Hematopoietic multipotent progenitor cell treated with erythropoietin and hydrocortisone succinate and interleukin-3 and kit ligand, for 6 days (in vitro differentiated cells): ENCODE measurements around the gene MAML1.
"Not testable (repeated sequence)": the region's sequence is repeated elsewhere in the genome, so short reads cannot be mapped to it uniquely, and the experiment has no call there.

Source experiments
- DNase-seq: peaks from one replicate; pipeline ENCODE4 v3.0.0-alpha.2; 2015

The MAML1 gene, protein sequence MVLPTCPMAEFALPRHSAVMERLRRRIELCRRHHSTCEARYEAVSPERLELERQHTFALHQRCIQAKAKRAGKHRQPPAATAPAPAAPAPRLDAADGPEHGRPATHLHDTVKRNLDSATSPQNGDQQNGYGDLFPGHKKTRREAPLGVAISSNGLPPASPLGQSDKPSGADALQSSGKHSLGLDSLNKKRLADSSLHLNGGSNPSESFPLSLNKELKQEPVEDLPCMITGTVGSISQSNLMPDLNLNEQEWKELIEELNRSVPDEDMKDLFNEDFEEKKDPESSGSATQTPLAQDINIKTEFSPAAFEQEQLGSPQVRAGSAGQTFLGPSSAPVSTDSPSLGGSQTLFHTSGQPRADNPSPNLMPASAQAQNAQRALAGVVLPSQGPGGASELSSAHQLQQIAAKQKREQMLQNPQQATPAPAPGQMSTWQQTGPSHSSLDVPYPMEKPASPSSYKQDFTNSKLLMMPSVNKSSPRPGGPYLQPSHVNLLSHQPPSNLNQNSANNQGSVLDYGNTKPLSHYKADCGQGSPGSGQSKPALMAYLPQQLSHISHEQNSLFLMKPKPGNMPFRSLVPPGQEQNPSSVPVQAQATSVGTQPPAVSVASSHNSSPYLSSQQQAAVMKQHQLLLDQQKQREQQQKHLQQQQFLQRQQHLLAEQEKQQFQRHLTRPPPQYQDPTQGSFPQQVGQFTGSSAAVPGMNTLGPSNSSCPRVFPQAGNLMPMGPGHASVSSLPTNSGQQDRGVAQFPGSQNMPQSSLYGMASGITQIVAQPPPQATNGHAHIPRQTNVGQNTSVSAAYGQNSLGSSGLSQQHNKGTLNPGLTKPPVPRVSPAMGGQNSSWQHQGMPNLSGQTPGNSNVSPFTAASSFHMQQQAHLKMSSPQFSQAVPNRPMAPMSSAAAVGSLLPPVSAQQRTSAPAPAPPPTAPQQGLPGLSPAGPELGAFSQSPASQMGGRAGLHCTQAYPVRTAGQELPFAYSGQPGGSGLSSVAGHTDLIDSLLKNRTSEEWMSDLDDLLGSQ

DNA sequence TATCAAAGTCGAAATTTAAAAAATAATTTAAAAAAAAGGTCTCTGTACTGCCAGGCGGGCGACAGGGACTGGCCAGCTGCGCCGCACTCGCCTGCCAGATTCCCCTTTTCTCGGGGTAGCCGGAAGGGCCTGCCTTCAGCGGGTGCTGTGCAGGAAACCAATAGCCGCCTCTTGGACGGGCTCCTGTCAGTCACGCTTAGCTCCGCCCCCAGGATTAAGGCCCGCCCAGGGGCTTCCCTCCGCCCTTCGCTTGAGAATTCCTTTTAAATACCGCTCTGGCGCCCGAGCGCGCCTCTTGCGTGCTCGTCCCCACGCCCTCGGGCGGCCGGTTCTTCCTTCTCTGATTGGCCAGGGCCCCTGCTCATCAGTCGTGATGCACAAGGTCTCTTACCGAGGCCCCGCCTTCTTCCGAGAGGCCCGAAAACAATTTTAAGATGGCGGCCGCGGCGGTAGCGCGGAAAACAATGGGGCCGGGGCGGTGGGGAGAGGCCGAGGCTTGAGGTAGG lies at the start of gene MAML1:
MAML1 (plus strand) TSS at position 411 of the 506 bp plus-strand sequence. CDS start 291 bp downstream, outside the sequence.
- peak; percentile 100 for DNase-seq

DNA sequence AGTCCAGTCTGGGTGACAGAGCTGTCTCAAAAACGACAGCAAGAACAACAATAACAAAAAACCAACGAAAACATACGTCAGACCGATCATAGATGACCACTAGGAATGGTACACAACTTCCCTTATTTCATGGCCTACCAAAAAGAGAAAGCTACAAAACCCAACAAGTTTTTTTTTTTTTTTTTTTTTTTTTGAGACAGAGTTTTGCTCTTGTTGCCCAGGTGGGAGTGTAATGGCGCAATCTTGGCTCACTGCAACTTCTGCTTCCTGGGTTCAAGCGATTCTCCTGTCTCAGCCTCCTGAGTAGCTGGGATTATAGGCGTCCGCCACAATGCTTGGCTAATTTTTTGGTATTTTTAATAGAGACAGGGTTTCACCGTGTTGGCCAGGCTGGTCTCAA lies 43.4 kb upstream of the MAML1 start:
- not testable (repeated sequence) for DNase-seq

DNA sequence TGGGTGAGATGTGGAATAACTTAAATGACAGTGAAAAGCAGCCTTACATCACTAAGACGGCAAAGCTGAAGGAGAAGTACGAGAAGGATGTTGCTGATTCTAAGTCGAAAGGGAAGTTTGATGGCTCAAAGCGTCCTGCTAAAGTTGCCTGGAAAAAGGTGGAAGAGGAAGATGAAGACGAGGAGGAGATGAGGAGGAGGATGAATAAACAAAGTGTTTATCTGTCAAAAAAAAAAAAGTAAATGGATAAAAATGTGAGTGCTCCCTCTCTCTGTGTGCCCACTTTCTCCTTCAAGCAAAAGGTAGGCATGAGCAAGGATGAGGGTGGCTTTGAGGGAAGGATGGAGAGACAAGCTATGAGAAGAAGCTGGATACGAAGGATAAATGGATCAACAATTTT lies 38.1 kb upstream of the MAML1 start:
- DNase-seq = no peak

DNA sequence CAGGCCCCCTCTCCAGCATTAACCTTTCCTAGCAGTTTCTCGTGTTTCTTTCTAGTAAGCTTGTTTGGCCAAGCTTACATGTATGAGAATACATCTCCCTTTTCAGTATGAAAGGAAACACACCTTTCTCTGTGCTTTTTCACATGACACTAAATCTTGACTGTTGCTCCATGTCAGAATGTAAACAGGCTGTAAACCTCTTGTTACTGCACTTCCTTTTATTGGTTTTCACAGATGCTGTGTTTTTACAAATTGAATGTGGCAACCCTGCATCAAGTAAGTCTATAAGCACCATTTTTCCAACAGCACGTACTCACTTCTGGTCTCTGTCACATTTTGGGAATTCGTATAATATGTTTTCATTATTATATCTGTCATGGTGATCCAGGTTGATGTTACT lies 36.0 kb upstream of the MAML1 start:
- peak; percentile 40 for DNase-seq

GRCh38 chr5:179697108-179697507 lies 35.5 kb upstream of the MAML1 start:
- DNase-seq = no peak

DNA sequence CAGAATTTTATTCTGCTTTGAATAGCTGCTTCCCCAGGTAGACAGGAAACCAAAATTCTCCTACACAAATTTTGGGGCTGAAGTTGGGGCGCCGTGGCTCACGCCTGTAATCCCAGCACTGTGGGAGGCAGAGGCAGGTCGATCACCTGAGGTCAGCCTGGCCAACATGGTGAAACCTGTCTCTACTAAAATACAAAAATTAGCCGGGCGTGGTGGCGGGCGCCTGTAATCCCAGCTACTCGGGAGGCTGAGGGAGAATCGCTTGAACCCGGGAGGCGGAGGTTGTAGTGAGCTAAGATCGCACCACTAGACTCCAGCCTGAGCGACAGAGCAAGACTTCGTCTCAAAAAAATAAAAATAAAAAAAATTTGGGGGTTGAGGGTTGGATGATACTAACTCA lies 35.1 kb upstream of the MAML1 start:
- not testable (repeated sequence) for DNase-seq

- peak; percentile 99 for DNase-seq
Measured at GRCh38 chr5:179697993-179698934, 34.4 kb upstream of the MAML1 start.

DNA sequence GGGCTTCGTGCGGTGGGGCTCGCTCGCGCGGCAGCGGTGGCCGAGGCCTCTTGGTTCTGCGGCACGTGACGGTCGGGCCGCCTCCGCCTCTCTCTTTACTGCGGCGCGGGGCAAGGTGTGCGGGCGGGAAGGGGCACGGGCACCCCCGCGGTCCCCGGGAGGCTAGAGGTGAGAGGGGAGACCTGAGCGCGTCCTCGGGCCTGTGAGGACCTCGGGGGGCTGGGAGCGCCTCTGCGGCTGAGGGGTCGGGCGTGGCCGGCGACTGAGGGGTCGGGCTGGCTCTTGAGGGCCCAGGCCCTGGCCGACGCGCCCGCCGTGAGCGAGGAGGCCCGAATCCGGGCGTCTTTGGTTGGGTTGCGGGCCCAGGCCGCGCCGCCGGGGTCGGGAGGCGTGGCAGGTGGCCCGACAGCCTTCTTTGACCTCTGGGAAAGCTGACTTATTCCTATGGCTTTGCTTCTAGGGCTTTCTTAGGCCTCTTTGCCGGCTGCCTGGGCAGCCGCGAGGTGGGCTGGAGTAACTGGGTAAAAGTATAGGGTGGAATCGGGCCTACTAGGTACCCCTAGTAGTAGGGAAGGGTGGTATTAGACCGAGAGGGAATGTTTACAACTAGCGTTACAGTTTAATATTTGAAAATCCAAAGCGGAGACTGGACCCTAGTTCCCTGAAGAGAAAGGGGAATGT lies 33.5 kb upstream of the MAML1 start, which contains the start of gene CANX:
CANX (plus strand) TSS at position 33 of the 681 bp plus-strand sequence. CDS start 6,715 bp downstream, outside the sequence.
- DNase-seq = peak; percentile 29

- peak; percentile 78 for DNase-seq
Measured at GRCh38 chr5:179699616-179700237, 32.9 kb upstream of the MAML1 start.

DNA sequence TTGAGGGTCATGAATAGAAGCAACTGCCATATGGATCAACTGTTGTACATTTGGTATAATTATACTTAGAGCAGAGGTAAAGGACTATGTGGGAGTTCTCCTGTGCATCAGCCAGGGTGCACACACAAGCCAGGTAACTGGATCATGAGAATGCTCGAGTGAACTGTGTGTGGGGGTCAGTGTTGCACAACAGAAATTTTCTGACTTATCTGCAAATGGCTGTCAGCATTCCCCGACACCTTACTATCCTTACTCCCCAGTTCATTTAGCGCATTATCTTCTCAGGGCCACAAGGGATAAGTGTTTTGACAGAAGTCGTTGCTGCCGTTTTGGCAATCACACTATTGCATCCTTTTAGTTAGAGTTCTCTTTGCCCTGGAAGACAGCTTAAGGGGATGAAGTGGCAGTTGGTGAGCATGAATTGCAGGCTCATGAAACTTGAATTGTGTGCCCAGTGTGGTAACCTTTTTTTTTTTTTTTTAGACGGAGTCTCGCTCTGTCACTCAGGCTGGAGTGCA lies 32.2 kb upstream of the MAML1 start:
- peak; percentile 81 for DNase-seq

GRCh38 chr5:179716286-179716685 lies 16.3 kb upstream of the MAML1 start:
- DNase-seq = peak; percentile 77

- DNase-seq = no peak
Measured at GRCh38 chr5:179720222-179720621, 12.4 kb upstream of the MAML1 start.

DNA sequence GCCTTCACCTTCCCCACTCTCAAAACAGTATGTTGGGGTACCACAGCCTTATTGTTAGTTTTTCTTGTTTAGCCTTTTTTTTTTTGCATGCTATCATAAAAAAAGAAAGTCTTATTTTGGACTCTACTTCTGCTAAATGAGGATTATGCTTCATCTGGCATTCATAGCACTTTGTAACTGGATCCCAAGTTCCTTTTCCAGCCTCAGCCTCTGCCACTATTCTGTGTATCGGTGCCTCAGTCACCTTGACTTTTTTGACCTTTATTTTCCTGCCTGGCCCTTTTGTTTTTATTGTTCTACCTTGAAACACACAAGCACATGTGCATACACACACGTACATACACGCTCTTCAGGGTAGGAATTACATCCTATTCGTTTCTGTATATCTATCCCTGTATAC lies 8.5 kb upstream of the MAML1 start:
- DNase-seq = no peak

DNA sequence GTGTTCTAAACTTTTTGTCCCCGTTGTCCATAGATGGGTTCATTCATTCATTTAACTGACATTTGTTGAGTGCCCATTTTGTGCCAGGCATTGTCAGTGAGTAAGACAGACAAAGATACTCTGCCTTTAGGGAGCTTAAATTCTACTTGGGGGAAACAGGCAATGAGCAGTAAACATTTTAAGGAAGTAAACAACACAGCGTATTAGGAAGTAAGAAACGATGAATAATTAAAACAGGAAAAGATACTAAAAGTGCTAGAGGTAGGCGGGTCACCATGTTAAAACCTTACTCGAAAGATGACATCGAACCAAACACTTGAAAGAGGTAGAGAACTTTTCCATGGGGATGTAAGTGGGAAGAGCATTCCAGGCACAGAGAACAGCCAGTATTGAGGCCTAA lies 5.5 kb upstream of the MAML1 start:
- no peak for DNase-seq

DNA sequence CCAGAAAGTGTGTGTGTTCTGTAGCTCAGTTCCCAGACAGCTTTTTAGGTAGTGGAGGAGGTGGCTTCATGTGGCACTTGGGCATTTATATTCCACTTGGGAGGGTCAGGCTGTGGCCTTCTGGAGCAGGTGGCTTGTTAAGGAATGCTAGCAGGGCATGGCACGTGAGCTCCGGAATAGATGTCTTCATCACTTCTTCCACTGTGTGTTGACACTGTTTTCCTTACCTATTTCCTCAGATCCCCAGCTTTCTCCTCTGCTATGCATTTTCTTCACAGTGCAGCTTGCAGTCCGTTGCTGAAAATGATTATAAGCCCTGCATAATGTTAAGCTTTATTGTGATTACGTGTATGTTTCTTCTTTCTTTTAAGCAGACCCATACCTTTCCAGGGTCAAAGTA lies 3.3 kb upstream of the MAML1 start:
- DNase-seq = no peak

DNA sequence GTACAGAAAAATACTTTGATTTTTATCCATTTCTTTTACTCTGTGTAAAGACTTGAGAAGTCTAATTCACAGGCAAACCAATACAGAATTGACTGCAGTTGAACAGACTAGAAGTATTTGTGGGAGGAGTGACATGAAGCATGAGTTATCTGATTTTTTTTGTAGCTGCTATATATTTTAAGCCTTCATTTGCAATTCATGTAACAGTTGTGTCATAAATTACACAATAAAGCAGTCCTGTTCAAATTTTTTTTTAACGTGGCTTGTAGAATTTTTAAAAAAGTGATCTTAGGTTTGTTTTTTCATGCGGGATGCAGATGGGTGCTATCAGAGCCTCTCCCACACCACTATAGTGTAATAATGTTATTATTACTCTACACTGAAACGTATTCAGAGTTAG lies 2.9 kb upstream of the MAML1 start:
- no peak for DNase-seq

DNA sequence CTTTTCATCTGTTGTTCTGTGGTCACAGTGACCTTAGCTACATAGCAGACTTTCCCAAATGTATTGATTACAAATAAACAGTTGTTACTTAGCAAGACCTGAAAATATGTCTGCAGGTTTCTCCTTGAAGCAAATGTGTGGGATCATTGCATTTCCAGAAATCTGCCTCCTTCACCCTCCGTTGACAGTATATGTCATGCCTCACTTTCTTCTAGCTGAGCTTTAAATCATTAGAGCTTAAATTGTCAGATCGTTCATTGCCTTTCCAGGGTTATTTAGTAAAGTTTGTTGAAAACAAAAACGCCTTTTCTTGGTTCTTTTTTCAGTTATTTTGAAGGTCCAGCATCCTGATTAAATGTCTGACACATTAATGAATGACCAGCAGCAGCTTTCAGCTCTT lies 2.3 kb upstream of the MAML1 start:
- no peak for DNase-seq

- DNase-seq = peak; percentile 46
Measured at GRCh38 chr5:179730852-179731251, 1.8 kb upstream of the MAML1 start.

GRCh38 chr5:179731791-179732411 lies 721 bp upstream of the MAML1 start:
- no peak for DNase-seq
